AG10803 (cell line): Measurements from ENCODE around the gene RGCC.

ENCODE experiments used
- DNase-seq: peaks from one replicate; pipeline ENCODE4 v3.0.0; 2010; ENCODE audit warnings: low read depth
- H3K4me3 ChIP-seq: 2 replicates; pipeline ENCODE4 v1.5.1; 2011; ENCODE audit warnings: mild to moderate bottlenecking, low read length, control low read depth
- TF ChIP-seq, protein P1 (sequence below): conservative IDR thresholded peaks from 2 replicates; pipeline ENCODE4 v1.5.1; 2011; ENCODE audit warnings: mild to moderate bottlenecking, low read length, control low read depth, inconsistent platforms

The RGCC gene, protein sequence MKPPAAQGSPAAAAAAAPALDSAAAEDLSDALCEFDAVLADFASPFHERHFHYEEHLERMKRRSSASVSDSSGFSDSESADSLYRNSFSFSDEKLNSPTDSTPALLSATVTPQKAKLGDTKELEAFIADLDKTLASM

DNA sequence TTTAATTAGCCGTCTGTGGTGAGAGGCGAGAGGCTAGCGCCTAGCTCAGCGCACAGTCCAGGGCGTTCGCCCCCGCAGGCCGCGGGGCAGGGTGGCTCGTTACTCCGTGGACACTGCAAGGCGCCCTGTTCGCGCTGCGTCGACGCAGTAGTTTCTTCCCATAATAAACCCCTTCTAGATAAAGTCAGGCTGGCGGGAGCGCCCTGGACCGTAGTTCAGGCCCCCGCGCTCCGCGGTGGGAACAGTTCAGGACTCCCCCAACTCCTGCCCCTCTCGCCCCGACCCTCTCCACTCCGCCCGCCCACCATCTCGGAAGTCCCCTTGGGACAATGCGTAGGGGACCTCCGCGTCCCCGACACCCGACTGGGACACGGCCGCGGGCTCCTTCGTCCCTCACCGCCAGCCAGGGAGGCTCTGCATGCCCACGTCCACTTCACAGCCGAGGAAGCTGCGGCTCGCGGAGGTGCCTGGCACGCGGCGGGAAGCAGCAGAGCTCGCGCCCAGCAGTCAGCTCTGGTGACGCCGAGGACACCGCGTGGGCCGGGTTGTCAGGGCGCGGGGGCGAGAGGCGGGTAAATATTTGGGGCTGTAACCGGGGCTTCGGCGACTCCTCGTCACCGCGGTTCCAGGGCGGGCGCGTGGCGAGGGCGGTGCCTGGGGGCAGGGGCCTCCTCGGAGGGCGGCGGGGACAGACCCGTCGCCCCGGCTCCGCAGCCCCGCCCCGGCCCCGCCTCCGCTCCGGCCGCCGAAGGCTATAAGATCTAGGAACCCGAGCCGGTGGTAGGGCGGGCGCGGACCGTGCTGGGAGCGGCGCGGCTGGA, at the start of gene RGCC:
RGCC (plus strand) TSS at position 783 of the 821 bp plus-strand sequence. CDS start 158 bp downstream, outside the sequence.
- peak within 1 kb of the TSS; percentile 67 for H3K4me3 ChIP-seq
- DNase-seq: peak; percentile 60
- TF ChIP-seq, protein P1, sequence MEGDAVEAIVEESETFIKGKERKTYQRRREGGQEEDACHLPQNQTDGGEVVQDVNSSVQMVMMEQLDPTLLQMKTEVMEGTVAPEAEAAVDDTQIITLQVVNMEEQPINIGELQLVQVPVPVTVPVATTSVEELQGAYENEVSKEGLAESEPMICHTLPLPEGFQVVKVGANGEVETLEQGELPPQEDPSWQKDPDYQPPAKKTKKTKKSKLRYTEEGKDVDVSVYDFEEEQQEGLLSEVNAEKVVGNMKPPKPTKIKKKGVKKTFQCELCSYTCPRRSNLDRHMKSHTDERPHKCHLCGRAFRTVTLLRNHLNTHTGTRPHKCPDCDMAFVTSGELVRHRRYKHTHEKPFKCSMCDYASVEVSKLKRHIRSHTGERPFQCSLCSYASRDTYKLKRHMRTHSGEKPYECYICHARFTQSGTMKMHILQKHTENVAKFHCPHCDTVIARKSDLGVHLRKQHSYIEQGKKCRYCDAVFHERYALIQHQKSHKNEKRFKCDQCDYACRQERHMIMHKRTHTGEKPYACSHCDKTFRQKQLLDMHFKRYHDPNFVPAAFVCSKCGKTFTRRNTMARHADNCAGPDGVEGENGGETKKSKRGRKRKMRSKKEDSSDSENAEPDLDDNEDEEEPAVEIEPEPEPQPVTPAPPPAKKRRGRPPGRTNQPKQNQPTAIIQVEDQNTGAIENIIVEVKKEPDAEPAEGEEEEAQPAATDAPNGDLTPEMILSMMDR: no peak

DNA sequence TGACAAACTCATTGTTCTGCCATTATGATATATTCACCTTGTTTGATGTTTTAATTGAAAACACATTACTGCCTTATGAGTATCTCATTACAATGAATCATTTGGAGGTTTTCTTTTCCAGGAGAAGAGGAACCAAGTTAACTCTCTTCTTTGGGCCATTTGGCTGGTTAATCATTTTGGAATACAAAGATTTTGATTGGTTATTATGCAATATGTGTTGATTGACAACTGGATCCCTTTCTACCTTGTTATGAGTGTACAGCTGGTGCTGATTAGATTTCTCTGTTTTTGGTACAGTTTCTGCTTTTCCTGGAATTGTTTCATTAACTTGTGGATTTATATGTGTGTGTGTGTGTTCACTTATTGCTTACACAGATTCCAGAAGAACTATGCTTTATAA, 49.2 kb upstream of the RGCC start:
- DNase-seq: peak; percentile 26
- TF ChIP-seq, protein P1: no peak
- H3K4me3 ChIP-seq: no peak overlapping the region

DNA sequence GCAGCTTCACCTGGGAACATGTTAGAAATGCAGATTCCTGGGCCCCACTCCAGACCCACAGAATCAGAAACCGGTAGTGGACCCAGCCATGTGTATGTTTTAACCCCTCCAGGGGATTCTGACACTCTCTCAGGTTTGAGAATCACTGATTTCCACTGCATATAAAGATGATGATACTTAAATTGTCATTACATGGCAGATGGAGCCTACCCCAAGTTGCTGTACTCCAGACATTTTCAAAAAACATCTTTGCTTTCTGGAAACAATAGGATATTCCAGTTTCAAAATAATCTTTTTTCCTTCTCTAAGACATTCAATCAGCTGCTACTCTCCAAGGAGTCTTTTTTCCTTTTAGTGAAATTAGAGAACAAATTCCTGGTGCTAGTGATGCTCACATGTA, 48.6 kb upstream of the RGCC start:
- no peak for DNase-seq
- no peak overlapping the region for H3K4me3 ChIP-seq
- TF ChIP-seq, protein P1: no peak

DNA sequence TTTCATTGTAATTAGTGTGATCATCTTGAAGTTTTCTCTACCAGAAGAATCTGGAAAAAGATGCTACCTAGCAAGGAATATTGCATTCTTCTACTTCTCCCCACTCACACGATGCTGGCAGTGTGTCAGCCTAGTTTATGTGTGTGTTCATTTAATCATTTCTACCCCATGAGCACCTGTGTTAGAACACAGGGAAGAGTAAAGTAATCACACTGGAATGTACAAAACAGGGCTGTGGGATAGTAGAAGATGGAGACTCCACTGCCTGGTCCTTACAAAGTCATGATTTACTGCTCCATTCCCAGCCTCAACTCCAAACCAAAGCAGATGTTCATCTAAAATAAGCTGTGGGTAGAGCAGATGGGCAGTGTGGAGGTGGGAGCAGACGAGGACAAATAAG, 47.7 kb upstream of the RGCC start:
- peak; percentile 10 for DNase-seq
- TF ChIP-seq, protein P1: no peak
- H3K4me3 ChIP-seq: no peak overlapping the region

DNA sequence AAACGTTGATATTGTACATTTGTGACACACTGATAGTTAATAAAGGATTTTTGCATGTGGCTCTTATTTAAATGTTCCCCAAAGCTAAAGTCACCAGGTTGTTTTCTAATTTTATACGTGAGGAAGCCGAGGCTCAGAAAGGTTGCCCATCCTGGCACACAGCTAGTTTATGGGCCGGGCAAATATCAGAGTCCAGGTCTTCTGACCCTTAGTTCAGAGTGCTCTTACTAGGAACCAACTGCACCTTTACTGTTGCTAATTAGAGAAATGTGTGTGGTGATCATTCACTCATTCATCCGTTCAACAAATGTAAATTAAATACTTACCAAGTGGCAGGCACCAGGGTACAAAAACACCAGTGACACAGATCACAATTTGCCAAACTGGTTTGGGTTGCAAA, 46.3 kb upstream of the RGCC start:
- H3K4me3 ChIP-seq: no peak overlapping the region
- TF ChIP-seq, protein P1: no peak
- no peak for DNase-seq

DNA sequence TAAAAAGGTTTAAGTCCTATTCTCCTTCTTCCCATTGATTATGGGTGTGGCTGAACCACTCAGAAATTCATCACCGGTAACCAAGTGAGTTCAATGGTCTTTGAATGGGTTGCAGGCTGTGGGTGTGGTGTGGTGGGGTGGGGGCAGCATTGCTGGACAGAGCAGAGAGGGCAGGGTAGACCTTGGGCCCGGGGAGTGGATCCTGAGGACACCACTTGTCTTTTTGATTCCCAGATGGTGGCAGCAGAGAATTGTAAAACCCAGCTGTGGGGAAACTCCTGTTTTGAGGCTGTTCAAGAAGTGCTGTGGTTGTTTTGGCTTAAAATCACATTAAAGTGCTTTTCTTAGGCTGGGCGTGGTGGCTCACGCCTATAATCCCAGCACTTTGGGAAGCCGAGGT, 45.8 kb upstream of the RGCC start:
- no peak overlapping the region for H3K4me3 ChIP-seq
- TF ChIP-seq, protein P1: peak; percentile 65
- peak; percentile 78 for DNase-seq

DNA sequence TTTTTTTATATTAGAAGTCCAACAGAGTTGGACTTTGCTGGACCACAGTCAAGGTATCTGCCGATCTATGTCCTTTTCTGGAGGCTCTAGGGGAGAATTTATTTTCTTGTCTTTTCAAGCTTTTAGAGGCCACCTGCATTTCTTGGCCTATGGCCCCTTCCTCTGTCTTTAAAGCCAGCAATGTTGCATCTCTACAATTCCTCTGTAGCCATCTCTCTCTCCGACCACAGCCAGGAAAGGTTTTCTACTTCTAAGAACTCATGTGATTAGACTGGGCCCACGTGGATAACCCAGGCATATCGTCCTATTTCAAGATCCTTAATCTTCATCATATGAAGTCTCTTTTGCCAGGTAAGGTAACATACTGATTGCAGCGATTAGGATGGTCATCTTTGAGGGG, 43.5 kb upstream of the RGCC start:
- H3K4me3 ChIP-seq: no peak overlapping the region
- DNase-seq: no peak
- TF ChIP-seq, protein P1: no peak
